Midbrain (tissue), 1 donor: Measurements from ENCODE around the gene BEX5.
A peak's percentile ranks its signal among the peaks of the same experiment; 100 is the strongest.
"Not testable (repeated sequence)": the region's sequence is repeated elsewhere in the genome, so short reads cannot be mapped to it uniquely, and the experiment has no call there.

Experiments used
- DNase-seq: peaks from one replicate; lab custom pipeline; 2025; lab: John Stamatoyannopoulos, UW

The BEX5 gene

GRCh38 chrX:102155806-102156179 is at the start of gene BEX5:
Gene BEX5, minus strand, starts transcription at chrX:102155977. Its CDS starts 1,712 bp downstream, at chrX:102154265.
- DNase-seq: peak; percentile 59

- DNase-seq: no peak
Observed at GRCh38 chrX:102185967-102186720, 30.4 kb upstream of the BEX5 start.

- no peak for DNase-seq
Observed at GRCh38 chrX:102154900-102155805, 624 bp downstream of the BEX5 start.

GRCh38 chrX:102154218-102154860 is 1.4 kb downstream of the BEX5 start:
- peak; percentile 14 for DNase-seq

GRCh38 chrX:102142274-102142673 is 13.5 kb downstream of the BEX5 start, which contains the start of gene TCEAL6:
Gene TCEAL6, minus strand, starts transcription at chrX:102142481.
- not testable (repeated sequence) for DNase-seq

- DNase-seq: not testable (repeated sequence)
Observed at GRCh38 chrX:102141631-102142030, 14.1 kb downstream of the BEX5 start.

GRCh38 chrX:102140876-102141275 is 14.9 kb downstream of the BEX5 start:
- not testable (repeated sequence) for DNase-seq

- no peak for DNase-seq
Observed at GRCh38 chrX:102138064-102138463, 17.7 kb downstream of the BEX5 start.

- DNase-seq: peak; percentile 6
Observed at GRCh38 chrX:102129473-102129872, 26.3 kb downstream of the BEX5 start.

GRCh38 chrX:102126863-102127262 is 28.9 kb downstream of the BEX5 start:
- no peak for DNase-seq

GRCh38 chrX:102126080-102126818 is 29.5 kb downstream of the BEX5 start:
- DNase-seq: not testable (repeated sequence)

- peak; percentile 19 for DNase-seq
Observed at GRCh38 chrX:102125436-102125835, 30.3 kb downstream of the BEX5 start, which contains the start of gene TCEAL2. Gene TCEAL2, plus strand, starts transcription at chrX:102125679. Its CDS starts 1,152 bp downstream, at chrX:102126831.

- not testable (repeated sequence) for DNase-seq
Observed at GRCh38 chrX:102125014-102125413, 30.8 kb downstream of the BEX5 start.

- DNase-seq: no peak
Observed at GRCh38 chrX:102115748-102116147, 40.0 kb downstream of the BEX5 start.

- DNase-seq: no peak
Observed at GRCh38 chrX:102113367-102113766, 42.4 kb downstream of the BEX5 start.
